Common myeloid progenitor, CD34-positive (primary cell): ENCODE results near the gene RAB20.

Experiments
- CTCF ChIA-PET: fragments of 350-600 bp; sonication (Branson Sonifier 250); formaldehyde crosslinking; loops from one replicate; lab custom pipeline; 2021; ENCODE audit warnings: antibody characterized with exemption; lab: Charles Lee
- POLR2A ChIA-PET: fragments of 350-600 bp; sonication (Branson Sonifier 250); formaldehyde crosslinking; loops from one replicate; lab custom pipeline; 2021; ENCODE audit warnings: antibody characterized with exemption; lab: Charles Lee
- DNase-seq, 3 donors: peaks; one replicate each; pipeline versions ENCODE4 v3.0.0 to v3.0.0-alpha.2; 2013
- H3K27ac ChIP-seq, 2 experiments: 1 replicate in 1 of 2; 2 replicates in 1 of 2; pipeline ENCODE4 v1.7.0; 2013; ENCODE audit warnings: inconsistent platforms in 2 of 2, low read length in 2 of 2, mild to moderate bottlenecking in 2 of 2, low read depth in 1 of 2, moderate library complexity in 1 of 2; ENCODE audit not compliant: severe bottlenecking in 2 of 2, insufficient read depth in 1 of 2, poor library complexity in 1 of 2
- H3K27me3 ChIP-seq, 5 experiments: replicated peaks in 2 of 5; 1 replicate in 3 of 5; 2 replicates in 2 of 5; pipeline versions ENCODE4 v1.6.1 to v1.7.0; 2013; ENCODE audit warnings: low read length in 4 of 5, mild to moderate bottlenecking in 2 of 5, moderate library complexity in 2 of 5, inconsistent platforms in 1 of 5; ENCODE audit not compliant: insufficient read depth in 5 of 5, control insufficient read depth in 4 of 5
- H3K36me3 ChIP-seq, 4 experiments: 1 replicate in 2 of 4; 2 replicates in 2 of 4; pipeline versions ENCODE4 v1.6.1 to v1.7.0; 2013; ENCODE audit warnings: low read length in 3 of 4, control low read depth in 1 of 4, mild to moderate bottlenecking in 1 of 4; ENCODE audit not compliant: control insufficient read depth in 4 of 4, insufficient read depth in 4 of 4
- H3K4me1 ChIP-seq, 4 experiments: 1 replicate in 3 of 4; 2 replicates in 1 of 4; pipeline versions ENCODE4 v1.6.1 to v1.7.1; 2013; ENCODE audit warnings: low read length in 3 of 4, mild to moderate bottlenecking in 3 of 4, control low read depth in 1 of 4, inconsistent platforms in 1 of 4, moderate library complexity in 1 of 4; ENCODE audit not compliant: control insufficient read depth in 4 of 4, insufficient read depth in 4 of 4; ENCODE audit errors: control extremely low read depth in 1 of 4
- H3K4me3 ChIP-seq, 7 experiments: 1 replicate in 4 of 7; 2 replicates in 3 of 7; pipeline versions ENCODE4 v1.5.1 to v1.7.0; 2013; ENCODE audit warnings: mild to moderate bottlenecking in 7 of 7, low read length in 6 of 7, moderate library complexity in 6 of 7, inconsistent platforms in 2 of 7, low read depth in 2 of 7, control low read depth in 1 of 7; ENCODE audit not compliant: insufficient read depth in 4 of 7, control insufficient read depth in 1 of 7; ENCODE audit errors: extremely low read depth in 1 of 7
- H3K9me3 ChIP-seq, 5 experiments: 1 replicate in 4 of 5; 2 replicates in 1 of 5; pipeline versions ENCODE4 v1.6.1 to v1.7.1; 2013; ENCODE audit warnings: low read length in 4 of 5, mild to moderate bottlenecking in 2 of 5, inconsistent platforms in 1 of 5, low read depth in 1 of 5, moderate library complexity in 1 of 5; ENCODE audit not compliant: control insufficient read depth in 4 of 5, insufficient read depth in 2 of 5; ENCODE audit errors: control extremely low read depth in 1 of 5
- WGBS: methylation state at CpG from one replicate; pipeline ENCODE4 v1.1.5; 2013; ENCODE audit not compliant: insufficient coverage; 5-methylcytosine and 5-hydroxymethylcytosine counted together

Gene RAB20

DNA sequence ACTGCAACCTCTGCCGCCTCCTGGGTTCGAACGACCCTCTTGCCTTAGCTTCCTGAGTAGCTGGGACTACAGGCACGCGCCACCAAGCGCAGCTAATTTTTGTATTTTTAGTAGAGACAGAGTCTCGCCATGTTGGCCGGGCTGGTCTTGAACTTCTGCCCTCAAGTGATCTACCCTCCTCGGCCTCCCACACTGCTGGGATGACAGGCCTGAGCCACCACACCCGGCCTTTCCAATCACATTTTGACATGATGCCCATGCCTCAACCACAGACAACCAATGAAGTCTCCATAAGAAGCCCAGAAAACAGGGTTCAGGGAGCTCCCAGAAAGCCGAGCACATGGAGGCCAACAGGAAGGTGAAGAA, 11.7 kb downstream of the RAB20 start:
- Histone ChIP-seq H3K4me1 (no peaks in the 10 kb centered on the region), H3K27me3 (peaks cover 0 to 3% (median 0%) of the 10 kb centered on the region in 5 experiments), H3K4me3 (no peak overlapping the region), H3K9me3 (peaks cover 0 to under 1% (median 0%) of the 10 kb centered on the region in 5 experiments), H3K27ac (no peak overlapping the region), H3K36me3 (no peaks in the 10 kb centered on the region)
- CTCF ChIA-PET: interaction anchor here (1.2 kb wide), 1 partner anchor 95 kb away, joined by 4 read pairs; no protein-coding TSS in a partner anchor
- POLR2A ChIA-PET: no interaction called here
- no peak for DNase-seq
- 100% methylated on average over 7 of the region's 11 CpGs for WGBS

DNA sequence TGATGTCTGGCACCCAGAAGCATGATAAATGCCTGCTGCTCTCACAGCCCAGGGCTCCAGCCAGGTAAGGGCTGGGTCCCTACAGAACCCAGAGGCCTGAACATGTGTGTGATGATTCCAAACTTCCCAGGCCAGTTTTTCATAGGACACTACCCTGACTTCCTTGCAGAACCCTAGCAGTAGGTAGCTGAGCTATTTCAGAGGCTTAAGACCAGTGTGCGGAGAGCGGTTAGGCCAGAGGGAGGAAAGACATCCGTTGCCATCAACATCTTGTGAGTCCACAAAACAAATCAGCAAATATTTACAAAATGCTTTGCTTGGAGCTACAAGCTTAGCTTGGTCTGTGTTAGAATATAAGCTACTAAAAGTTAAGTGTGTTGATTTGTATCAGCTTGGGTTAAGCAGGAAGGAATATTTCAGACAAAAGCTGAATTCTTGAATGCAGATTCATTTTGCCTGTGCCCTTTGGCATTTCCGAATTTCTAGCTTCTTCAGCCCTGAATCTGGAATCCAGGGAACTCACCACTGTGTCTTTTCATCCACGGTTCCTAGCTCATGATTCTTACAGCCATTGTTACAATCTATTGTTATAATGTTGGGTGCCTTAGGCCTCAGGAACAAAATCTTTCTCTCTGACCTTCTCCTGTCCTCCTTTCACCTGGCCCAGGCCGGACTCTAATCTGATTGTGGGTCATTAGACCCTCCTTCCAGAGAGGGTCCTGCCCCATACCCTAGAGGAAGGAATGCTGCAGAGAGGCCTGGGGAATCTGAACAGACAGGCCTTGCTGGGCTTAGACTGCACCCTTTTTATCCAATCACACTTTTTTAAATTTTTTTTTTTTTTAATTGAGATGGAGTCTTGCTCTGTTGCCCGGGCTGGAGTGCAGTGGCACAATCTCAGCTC, 12.4 kb downstream of the RAB20 start:
- H3K9me3 ChIP-seq: peaks cover 0 to 7% (median under 1%) of the 10 kb centered on the region in 5 experiments
- POLR2A ChIA-PET: no interaction called here
- no peaks in the 10 kb centered on the region for H3K4me1 ChIP-seq
- CTCF ChIA-PET: interaction anchor here (0.6 to 1.2 kb wide), 3 partner anchors 12 to 94 kb away, joined by 3 to 4 read pairs (median 3); no protein-coding TSS in a partner anchor
- H3K27me3 ChIP-seq: peaks cover 0 to 3% (median 0%) of the 10 kb centered on the region in 5 experiments
- no peaks in the 10 kb centered on the region for H3K36me3 ChIP-seq
- H3K27ac ChIP-seq: no peak overlapping the region
- no peak for DNase-seq
- 75% methylated on average over 4 of the region's 7 CpGs for WGBS
- H3K4me3 ChIP-seq: no peak overlapping the region

GRCh38 chr13:110546926-110547325, 14.6 kb downstream of the RAB20 start:
- no peak overlapping the region for H3K4me3 ChIP-seq
- 93% methylated on average over 11 of the region's 14 CpGs for WGBS
- no peak for DNase-seq
- peaks cover 0 to 8% (median 4%) of the 10 kb centered on the region in 5 experiments for H3K9me3 ChIP-seq
- no peak overlapping the region for H3K27ac ChIP-seq
- ChIA-PET CTCF (interaction anchor here (1.0 to 1.3 kb wide), 2 partner anchors 15 to 91 kb away, joined by 3 read pairs; partner anchors contain the start of gene RAB20), POLR2A (no interaction called here)
- no peaks in the 10 kb centered on the region for H3K36me3 ChIP-seq
- no peaks in the 10 kb centered on the region for H3K4me1 ChIP-seq
- H3K27me3 ChIP-seq: peaks cover 0 to 3% (median 0%) of the 10 kb centered on the region in 5 experiments

DNA sequence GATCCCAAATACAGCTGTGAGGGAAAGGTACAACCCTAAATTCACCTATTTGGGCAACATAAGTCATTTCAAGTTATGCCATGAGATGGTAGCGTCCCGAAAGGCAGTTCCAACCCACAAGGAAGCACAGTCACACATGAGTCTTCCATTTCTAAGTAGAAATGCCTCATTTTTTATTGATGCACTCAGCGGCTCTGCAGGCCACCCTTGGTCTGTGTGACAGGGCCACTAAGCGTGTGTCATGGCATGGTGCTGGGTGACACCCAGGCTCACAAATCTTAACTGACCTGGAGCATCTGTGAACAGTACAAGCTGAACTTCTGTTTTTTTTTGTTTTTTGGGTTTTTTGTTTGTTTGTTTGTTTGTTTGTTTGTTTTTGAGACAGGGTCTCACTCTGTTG, 15.1 kb downstream of the RAB20 start:
- Histone ChIP-seq H3K4me3 (no peak overlapping the region), H3K9me3 (peaks cover 0 to 8% (median 4%) of the 10 kb centered on the region in 5 experiments), H3K27ac (no peak overlapping the region), H3K4me1 (no peaks in the 10 kb centered on the region), H3K27me3 (peaks cover 0 to 3% (median 0%) of the 10 kb centered on the region in 5 experiments), H3K36me3 (no peaks in the 10 kb centered on the region)
- CTCF ChIA-PET: interaction anchor here (0.6 to 1.3 kb wide), 3 partner anchors 16 to 378 kb away, joined by 3 read pairs; partner anchors contain the start of gene RAB20
- POLR2A ChIA-PET: interaction anchor here (0.7 kb wide), 1 partner anchor 298 kb away, joined by 3 read pairs; no protein-coding TSS in a partner anchor
- no peak for DNase-seq
- 100% methylated on average over 4 of the region's 4 CpGs for WGBS

- ChIA-PET POLR2A (no interaction called here), CTCF (interaction anchor here (0.7 kb wide), 1 partner anchor 1114 kb away, joined by 3 read pairs; no protein-coding TSS in a partner anchor)
Observed at GRCh38 chr13:110542169-110542796, 19.2 kb downstream of the RAB20 start.

GRCh38 chr13:110541526-110541920, 20.0 kb downstream of the RAB20 start:
- no peak for DNase-seq
- peaks cover 0 to 3% (median 0%) of the 10 kb centered on the region in 5 experiments for H3K27me3 ChIP-seq
- POLR2A ChIA-PET: no interaction called here
- H3K9me3 ChIP-seq: peaks cover 0 to 8% (median 4%) of the 10 kb centered on the region in 5 experiments
- no peaks in the 10 kb centered on the region for H3K36me3 ChIP-seq
- no peak overlapping the region for H3K27ac ChIP-seq
- CTCF ChIA-PET: no interaction called here
- H3K4me1 ChIP-seq: peaks cover 5 to 18% (median 15%) of the 10 kb centered on the region in 4 experiments
- no peak overlapping the region for H3K4me3 ChIP-seq
- 87% methylated on average over 3 of the region's 4 CpGs for whole genome bisulfite sequencing

More at GRCh38 chr13:110542169-110542796, 19.2 kb downstream of the RAB20 start:
- Histone ChIP-seq H3K36me3 (no peaks in the 10 kb centered on the region), H3K4me3 (no peak overlapping the region), H3K27ac (no peak overlapping the region), H3K9me3 (peaks cover 0 to 8% (median 4%) of the 10 kb centered on the region in 5 experiments), H3K4me1 (peaks cover 3 to 13% (median 10%) of the 10 kb centered on the region in 4 experiments), H3K27me3 (peaks cover 0 to 3% (median 0%) of the 10 kb centered on the region in 5 experiments)
- WGBS: 98% methylated on average over 6 of the region's 6 CpGs
- no peak for DNase-seq
